Tibial nerve (tissue), 4 donors: ENCODE results near the gene TPRX1.

Source experiments
- CTCF ChIP-seq, 5 experiments: fragments of 200-600 bp in 3 of 5; fragments of 450-650 bp in 2 of 5; sonication (generic) in 3 of 5; IDR thresholded peaks; one replicate each; pipeline ENCODE4 v1.5.1; 2016 to 2019; ENCODE audit warnings: antibody characterized with exemption in 5 of 5, mild to moderate bottlenecking in 3 of 5, moderate library complexity in 2 of 5
- EP300 ChIP-seq, 2 donors: sonication (generic); formaldehyde crosslinking; IDR thresholded peaks; one replicate each; pipeline ENCODE4 v1.6.1; 2017; ENCODE audit warnings: antibody characterized with exemption in 2 of 2, mild to moderate bottlenecking in 1 of 2

GRCh38 chr19:47762151-47762550 is 42.2 kb downstream of the TPRX1 start:
- TF ChIP-seq EP300 (IDR thresholded peaks at IDR 0.05) (no peak), CTCF (IDR thresholded peaks at IDR 0.05) (no peak)
